ENCODE results near the gene MAP2K3.
A peak's percentile ranks its signal among the peaks of the same experiment; 100 is the strongest.

MAP2K3 gene

GRCh38 chr17:21252796-21253645 is 31.5 kb upstream of the MAP2K3 start, which contains the start of gene NATD1:
Gene NATD1 (minus strand): TSS chr17:21253410. CDS start chr17:21253264, 146 bp downstream.
- DNase-seq: peak; percentile 77

GRCh38 chr17:21253646-21254441 is 30.7 kb upstream of the MAP2K3 start:
- DNase-seq: no peak

GRCh38 chr17:21258593-21258992 is 25.9 kb upstream of the MAP2K3 start:
- no peak for DNase-seq

GRCh38 chr17:21262259-21262993 is 22.1 kb upstream of the MAP2K3 start:
- DNase-seq: no peak

GRCh38 chr17:21263376-21263775 is 21.1 kb upstream of the MAP2K3 start:
- DNase-seq: no peak

- no peak for DNase-seq
These were observed 15.8 kb upstream of the MAP2K3 start for GRCh38 chr17:21268596-21269188.

- no peak for DNase-seq
These were observed 15.1 kb upstream of the MAP2K3 start for GRCh38 chr17:21269394-21269793.

GRCh38 chr17:21271454-21272183 is 12.9 kb upstream of the MAP2K3 start:
- no peak for DNase-seq

GRCh38 chr17:21272250-21272649 is 12.3 kb upstream of the MAP2K3 start:
- DNase-seq: no peak

- no peak for DNase-seq
These were observed 11.4 kb upstream of the MAP2K3 start for GRCh38 chr17:21272881-21273792.

- DNase-seq: no peak
These were observed 9.4 kb upstream of the MAP2K3 start for GRCh38 chr17:21275047-21275578.

- DNase-seq: peak; percentile 91
These were observed 8.8 kb upstream of the MAP2K3 start for GRCh38 chr17:21275579-21276263.

GRCh38 chr17:21276264-21276588 is 8.3 kb upstream of the MAP2K3 start:
- no peak for DNase-seq

GRCh38 chr17:21277332-21277731 is 7.2 kb upstream of the MAP2K3 start:
- no peak for DNase-seq

GRCh38 chr17:21278450-21279197 is 5.9 kb upstream of the MAP2K3 start:
- DNase-seq: peak; percentile 33

GRCh38 chr17:21279198-21279535 is 5.3 kb upstream of the MAP2K3 start:
- no peak for DNase-seq

- DNase-seq: no peak
These were observed 4.9 kb upstream of the MAP2K3 start for GRCh38 chr17:21279582-21279981.

GRCh38 chr17:21280081-21280518 is 4.4 kb upstream of the MAP2K3 start:
- peak; percentile 89 for DNase-seq

GRCh38 chr17:21282231-21282630 is 2.3 kb upstream of the MAP2K3 start:
- no peak for DNase-seq

Measured in effector CD4-positive, alpha-beta T cell (primary cell).